Uterus (tissue), 2 donors: ENCODE measurements around the gene TBXAS1.

ENCODE experiments used
- POLR2A ChIP-seq, 2 donors: fragments of 450-650 bp; IDR thresholded peaks; one replicate each; pipeline ENCODE4 v1.6.1; 2016; ENCODE audit warnings: antibody characterized with exemption in 2 of 2, mild to moderate bottlenecking in 1 of 2, moderate library complexity in 1 of 2
- TF ChIP-seq, protein P1 (sequence below), 4 experiments: fragments of 200-600 bp in 2 of 4; fragments of 450-650 bp in 2 of 4; sonication (generic) in 2 of 4; IDR thresholded peaks; one replicate each; pipeline ENCODE4 v1.5.1; 2016 to 2019; ENCODE audit warnings: antibody characterized with exemption in 4 of 4, mild to moderate bottlenecking in 2 of 4, moderate library complexity in 1 of 4

DNA sequence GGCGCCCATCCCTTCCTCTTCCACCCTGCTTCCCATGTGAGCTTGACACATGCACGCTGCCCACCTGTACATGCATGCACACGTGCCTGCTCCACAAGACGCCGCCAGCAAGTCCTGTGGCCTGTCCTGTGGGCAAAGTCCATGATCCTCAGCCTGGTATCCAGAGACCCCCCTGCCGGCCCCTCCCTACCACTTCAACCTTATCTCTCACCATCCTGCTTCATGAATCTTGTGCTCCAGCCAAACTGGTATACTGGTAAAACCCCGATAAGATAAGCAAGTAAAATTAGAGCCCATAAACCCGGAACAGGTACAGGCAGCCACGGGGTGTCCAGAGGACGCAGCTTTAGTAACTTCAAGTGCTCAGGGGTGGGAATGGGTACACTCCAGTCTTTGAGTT is 11.8 kb upstream of the TBXAS1 start:
- TF ChIP-seq, protein P1, sequence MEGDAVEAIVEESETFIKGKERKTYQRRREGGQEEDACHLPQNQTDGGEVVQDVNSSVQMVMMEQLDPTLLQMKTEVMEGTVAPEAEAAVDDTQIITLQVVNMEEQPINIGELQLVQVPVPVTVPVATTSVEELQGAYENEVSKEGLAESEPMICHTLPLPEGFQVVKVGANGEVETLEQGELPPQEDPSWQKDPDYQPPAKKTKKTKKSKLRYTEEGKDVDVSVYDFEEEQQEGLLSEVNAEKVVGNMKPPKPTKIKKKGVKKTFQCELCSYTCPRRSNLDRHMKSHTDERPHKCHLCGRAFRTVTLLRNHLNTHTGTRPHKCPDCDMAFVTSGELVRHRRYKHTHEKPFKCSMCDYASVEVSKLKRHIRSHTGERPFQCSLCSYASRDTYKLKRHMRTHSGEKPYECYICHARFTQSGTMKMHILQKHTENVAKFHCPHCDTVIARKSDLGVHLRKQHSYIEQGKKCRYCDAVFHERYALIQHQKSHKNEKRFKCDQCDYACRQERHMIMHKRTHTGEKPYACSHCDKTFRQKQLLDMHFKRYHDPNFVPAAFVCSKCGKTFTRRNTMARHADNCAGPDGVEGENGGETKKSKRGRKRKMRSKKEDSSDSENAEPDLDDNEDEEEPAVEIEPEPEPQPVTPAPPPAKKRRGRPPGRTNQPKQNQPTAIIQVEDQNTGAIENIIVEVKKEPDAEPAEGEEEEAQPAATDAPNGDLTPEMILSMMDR (IDR thresholded peaks at IDR 0.05), result no peak
- no peak for TF ChIP-seq POLR2A (IDR thresholded peaks at IDR 0.05)
